GM21737 (cell line): ENCODE data around the gene MINDY4B.

Experiments used
- ATAC-seq: cut with Tn5 transposase; IDR thresholded peaks from one replicate; pipeline ENCODE4 v1.9.1; 2021; ENCODE audit warnings: mild to moderate bottlenecking, moderate library complexity; ENCODE audit not compliant: unreplicated experiment

MINDY4B gene

DNA sequence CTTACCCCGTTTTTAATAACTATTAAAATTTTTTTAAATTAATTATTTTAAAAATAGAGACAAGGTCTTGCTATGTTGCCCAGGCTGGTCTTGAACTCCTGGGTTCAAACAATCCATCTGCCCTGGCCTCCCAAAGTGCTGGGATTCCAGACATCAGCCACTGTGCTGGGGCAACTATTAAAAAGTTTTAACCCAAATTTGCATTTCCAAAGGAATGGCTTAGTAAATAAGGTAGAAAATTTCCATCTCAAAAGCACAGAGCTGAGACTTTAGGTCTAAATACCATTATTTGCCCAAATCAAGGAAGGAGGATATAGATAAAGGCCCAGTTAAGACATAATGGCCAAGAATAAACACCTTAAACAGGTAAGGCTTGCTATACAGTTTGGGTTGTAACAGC lies 56.4 kb downstream of the MINDY4B start:
- ATAC-seq, result no peak

GRCh38 chr3:150847433-150847832 lies 57.8 kb downstream of the MINDY4B start:
- ATAC-seq, result no peak

DNA sequence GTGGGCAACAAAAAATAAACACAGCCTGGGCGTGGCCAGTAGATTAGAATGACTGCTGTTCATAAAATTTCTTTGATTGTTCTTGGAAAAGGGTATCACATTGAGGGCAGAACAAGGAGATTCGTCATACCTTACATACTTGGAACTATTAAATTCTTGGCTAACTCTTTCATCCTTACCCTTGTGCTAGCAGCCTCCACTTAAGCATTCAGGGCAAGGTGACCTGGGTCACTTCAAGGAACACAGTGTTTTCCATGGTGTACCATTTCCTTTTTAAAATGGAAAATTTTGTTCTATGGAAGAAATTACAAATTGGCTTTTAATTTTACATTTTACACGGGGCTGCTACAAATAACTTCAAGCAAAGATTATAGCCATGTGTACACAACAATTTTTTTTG lies 60.8 kb downstream of the MINDY4B start:
- no peak for ATAC-seq

DNA sequence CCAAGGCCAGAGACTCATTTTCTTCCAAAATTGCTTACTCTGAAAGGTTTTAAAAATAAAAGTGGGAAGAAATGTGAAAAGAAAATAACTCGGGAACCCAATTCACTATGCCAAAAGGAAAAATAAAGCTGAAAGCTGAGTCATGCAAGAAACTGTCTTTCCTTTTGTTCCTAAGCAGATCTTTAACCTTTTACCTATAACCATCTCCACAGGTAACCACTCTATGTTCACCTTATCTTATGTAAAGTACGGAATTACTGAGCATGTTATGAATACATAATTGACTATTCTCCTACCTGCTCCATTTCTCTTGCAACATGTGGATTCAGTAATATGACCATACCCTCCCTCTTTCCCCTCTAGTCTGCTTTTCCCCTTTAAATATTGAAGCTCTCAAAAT lies 62.0 kb downstream of the MINDY4B start:
- no peak for ATAC-seq

DNA sequence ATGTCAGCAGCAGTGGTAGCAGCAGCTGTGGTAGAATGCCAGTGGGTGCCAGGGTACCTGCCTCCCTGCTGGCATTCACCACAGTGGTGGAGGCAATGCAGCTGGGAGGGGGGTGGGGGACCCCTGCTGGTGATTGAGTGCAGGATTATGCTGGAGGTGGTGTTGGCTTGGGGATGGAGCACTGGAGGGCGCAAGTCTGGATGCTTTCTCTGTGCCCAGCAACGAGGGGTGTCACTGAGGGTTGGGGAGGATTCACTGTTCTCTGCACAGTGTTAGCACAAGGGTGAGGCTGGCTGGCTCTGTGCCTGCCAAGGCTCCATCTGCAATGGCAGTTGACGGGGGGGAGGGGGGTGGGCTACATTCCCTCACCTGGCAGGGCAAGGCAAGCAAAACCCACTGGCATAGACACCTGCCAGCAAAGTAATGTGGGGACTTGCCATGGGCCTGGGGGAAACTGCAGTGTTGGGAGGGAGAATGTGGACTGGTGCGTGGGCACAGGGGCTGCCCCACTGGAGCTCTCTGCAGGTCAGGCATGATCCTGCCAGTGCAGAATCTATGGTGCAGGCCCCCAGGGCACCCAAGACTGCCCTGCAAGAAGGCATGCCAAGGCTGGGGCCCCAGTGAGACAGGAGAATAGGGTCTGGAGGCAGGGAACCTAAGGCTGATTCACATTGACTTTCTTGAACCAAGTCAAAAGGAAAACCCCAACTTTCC lies 64.3 kb downstream of the MINDY4B start:
- ATAC-seq, result no peak

GRCh38 chr3:150830745-150831144 lies 74.5 kb downstream of the MINDY4B start:
- ATAC-seq, result no peak

DNA sequence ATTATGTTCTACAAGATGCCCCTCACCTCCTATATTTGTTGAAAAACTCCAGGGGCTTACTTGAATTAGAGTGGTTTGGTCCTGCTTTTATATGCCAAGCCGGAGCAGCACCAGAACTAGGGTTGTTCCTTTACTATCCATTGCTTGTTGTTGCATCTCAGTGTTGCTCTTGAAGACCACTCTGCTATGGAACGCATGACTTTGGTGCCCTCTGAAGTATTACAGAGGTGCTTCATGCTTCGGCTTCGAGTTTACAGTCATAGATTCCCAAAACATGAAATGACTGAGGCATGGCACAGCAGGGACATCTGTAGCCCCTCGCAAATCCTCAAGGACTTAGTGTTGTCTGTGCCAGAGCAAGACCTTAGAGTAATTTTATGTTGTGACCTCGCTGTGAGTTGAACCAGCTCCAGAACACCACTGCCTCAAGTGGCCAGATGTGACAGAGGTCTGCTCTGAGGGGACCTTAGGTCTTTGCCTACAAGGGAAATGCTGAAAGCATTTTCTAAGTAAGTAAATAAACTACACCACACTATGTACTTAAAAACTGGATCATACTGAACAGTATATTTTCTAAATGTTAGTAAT lies 75.1 kb downstream of the MINDY4B start:
- ATAC-seq, result no peak

DNA sequence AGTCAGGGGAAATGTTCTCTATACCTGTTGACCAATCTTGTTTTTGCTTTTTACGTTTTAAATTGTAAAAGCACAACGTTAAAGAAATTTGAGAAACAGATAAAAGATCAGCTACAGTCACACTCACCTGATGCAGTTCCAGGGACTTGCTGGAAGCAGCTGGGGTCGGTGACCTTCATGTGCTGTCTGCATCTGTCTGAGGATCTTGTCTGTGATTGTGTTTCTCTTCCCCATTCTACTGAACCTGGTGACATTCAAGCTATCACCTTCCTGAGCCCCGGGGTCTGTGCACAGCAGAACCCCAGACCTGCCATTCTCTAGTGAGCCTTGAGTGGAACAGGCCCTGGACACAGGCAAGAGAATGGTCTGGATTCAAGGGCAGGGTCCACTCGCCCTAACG lies 75.8 kb downstream of the MINDY4B start:
- ATAC-seq, result no peak

GRCh38 chr3:150828997-150829396 lies 76.2 kb downstream of the MINDY4B start:
- no peak for ATAC-seq

DNA sequence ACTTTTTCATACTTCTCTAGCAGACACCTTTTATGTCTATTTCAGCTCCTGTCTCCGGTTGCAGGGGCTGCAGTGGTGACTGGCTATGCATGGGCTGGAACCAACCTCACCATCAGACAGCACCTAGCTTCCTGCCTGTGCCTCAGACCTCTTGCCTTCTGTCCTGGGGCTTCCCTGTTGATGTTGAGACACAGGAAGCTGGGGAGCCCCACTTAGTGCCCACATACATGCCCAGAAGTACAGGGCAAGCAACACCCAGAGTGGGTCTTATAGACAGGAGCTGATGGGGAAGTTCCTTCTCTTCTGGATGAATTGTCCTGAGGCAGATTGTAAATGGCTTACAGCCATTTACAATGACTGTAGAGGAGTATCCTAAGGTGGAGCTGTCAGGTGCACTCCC lies 77.0 kb downstream of the MINDY4B start:
- no peak for ATAC-seq

DNA sequence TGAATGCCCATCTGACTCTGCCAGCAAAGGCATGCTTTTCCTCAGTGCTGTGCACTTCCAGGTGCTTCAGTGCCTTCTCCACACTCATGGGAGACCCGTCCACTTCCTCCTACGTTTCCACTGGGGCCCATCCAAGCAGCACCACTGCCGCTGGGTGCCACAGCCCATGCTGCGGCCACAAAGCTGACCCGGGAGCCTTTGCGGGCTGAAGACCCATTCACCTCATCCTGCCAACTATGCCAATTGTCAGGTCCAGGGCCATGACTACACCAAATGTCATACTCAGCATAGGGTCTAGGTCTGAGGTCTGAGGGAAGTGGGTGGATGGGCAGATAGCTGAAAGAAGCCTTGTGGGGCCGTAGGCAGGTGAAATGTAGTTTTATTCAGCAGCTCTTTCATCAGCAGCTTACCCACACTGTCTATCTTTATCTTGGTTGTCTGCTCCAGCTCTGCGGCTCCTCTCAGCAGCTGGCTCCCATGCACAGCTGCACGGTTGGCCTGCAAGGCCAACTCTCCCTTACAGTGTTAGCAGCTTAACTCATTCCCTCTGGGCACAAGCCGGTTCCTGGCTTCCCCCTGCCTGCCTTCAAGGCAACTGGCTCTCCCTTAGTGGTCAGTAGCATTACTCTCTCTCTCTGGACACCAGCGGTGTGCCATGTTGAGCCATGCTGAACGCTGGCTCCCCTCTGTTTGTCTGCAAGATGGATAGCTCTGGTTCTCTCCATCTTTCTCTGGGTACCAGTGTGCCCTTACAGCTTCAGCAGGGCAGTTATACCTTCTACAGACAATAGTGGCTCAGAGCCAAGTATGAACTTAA lies 78.6 kb downstream of the MINDY4B start:
- ATAC-seq, result no peak

GRCh38 chr3:150825916-150826377 lies 79.3 kb downstream of the MINDY4B start:
- no peak for ATAC-seq

DNA sequence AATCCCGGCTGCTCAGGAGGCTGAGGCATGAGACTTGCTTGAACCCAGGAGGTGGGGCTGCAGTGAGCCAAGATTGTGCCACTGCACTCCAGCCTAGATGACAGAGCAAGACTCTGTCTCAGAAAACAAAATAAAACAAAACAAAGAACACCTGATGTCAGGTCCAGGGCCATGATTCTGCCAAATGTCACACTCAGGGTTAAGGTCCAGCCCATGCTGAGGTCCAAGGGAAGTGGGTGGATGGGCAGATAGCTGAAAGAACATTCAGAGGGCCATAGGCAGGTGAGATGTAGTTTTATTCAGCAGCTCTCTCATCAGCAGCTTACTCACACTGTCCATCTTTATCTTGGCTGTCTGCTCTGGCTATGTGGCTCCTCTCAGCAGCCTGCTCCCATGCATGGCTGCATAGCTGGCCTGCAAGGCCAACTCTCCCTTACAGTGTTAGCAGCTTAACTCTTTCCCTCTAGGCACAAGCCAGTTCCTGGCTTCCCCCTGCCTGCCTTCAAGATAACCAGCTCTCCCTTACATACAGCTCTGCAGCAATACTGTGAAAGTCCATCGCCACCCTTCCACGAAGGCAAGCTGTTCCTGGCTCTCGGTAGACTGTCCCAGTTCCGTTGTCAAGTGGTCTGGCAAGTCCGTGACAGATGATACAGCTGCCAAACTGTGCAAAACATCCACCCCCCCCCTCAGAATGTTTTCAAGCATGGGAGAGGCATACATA lies 79.9 kb downstream of the MINDY4B start:
- ATAC-seq, result no peak

GRCh38 chr3:150823277-150823676 lies 82.0 kb downstream of the MINDY4B start:
- no peak for ATAC-seq

DNA sequence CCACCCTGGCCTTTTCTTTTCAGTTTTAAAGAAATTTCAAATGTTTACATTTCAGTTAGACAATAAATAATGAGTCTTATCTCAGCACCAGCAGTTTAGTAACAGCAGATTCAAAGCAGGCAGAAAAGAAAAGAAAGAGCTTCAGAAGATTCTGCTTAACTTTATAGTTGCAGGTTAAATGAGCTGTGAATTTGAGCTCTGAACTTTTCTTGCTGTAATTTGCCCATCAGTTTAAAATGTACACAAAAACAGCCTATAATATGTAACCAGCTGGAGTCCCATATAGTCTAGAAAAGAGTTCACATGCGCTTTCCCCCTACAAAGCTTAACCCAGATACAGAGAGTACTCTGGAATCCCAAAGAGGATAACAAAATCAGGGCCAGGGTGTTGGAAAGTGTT lies 82.6 kb downstream of the MINDY4B start:
- ATAC-seq, result no peak
